MCF 10A (cell line): ENCODE measurements around the gene EEF1AKMT4. TPM values are rescaled to one million over a fixed set of nuclear protein-coding genes. Genes with fewer than 3 reads are reported as not detected.

ENCODE experiments used
- BruUV-seq: library from RNA; stranded (reverse); fragments of 400-500 nt; replicated peaks from 2 replicates; lab custom pipeline; 2021; lab: Mats Ljungman, UMichigan
- CTCF ChIA-PET: fragments of 300-600 bp; sonication (Branson Sonifier 250); formaldehyde crosslinking; extraction: SDS; loops from one replicate; lab custom pipeline; 2021; ENCODE audit warnings: antibody characterized with exemption, inconsistent platforms; lab: Yijun Ruan, JAX
- POLR2A ChIA-PET: fragments of 300-600, 350-650 bp; sonication (Branson Sonifier 250); formaldehyde crosslinking; extraction: SDS; loops from one replicate; lab custom pipeline; 2020; ENCODE audit warnings: antibody characterized with exemption, inconsistent platforms; lab: Yijun Ruan, JAX
- DNase-seq: peaks from one replicate; pipeline ENCODE4 v3.0.0-alpha.2; 2018; ENCODE audit not compliant: unreplicated experiment
- H3K27ac Mint-ChIP-seq: one replicate; pipeline ENCODE4 v1.8.0; 2022; ENCODE audit warnings: mild to moderate bottlenecking, low read depth, mixed read lengths; ENCODE audit not compliant: unreplicated experiment
- H3K27me3 Mint-ChIP-seq: one replicate; pipeline ENCODE4 v1.8.0; 2022; ENCODE audit warnings: mixed read lengths; ENCODE audit not compliant: insufficient read depth, unreplicated experiment
- H3K36me3 Mint-ChIP-seq: one replicate; pipeline ENCODE4 v1.8.0; 2022; ENCODE audit warnings: mild to moderate bottlenecking, moderate library complexity, mixed read lengths; ENCODE audit not compliant: insufficient read depth, unreplicated experiment
- H3K4me1 Mint-ChIP-seq: one replicate; pipeline ENCODE4 v1.8.0; 2022; ENCODE audit warnings: mixed read lengths; ENCODE audit not compliant: insufficient read depth, unreplicated experiment
- H3K4me3 Mint-ChIP-seq: one replicate; pipeline ENCODE4 v1.8.0; 2022; ENCODE audit warnings: mild to moderate bottlenecking, moderate library complexity, mixed read lengths; ENCODE audit not compliant: unreplicated experiment
- H3K9me3 Mint-ChIP-seq: one replicate; pipeline ENCODE4 v1.8.0; 2022; ENCODE audit warnings: mixed read lengths; ENCODE audit not compliant: unreplicated experiment
- intact Hi-C: fragments of 100-400 bp; cut with micrococcal nuclease; formaldehyde crosslinking; loops from 2 replicates; pipeline ENCODE4 v1.14.1; 2022
- total RNA-seq: library from RNA; stranded (reverse); gene quantifications from 2 replicates; pipeline ENCODE4 v1.2.3, GENCODE V29; 2022
- TF ChIP-seq, protein P1 (sequence below): fragments of 200-600 bp; IDR thresholded peaks from one replicate; pipeline ENCODE4 v1.8.0; 2022; ENCODE audit warnings: antibody characterized with exemption, mild to moderate bottlenecking; ENCODE audit not compliant: unreplicated experiment

Gene EEF1AKMT4
- total RNA-seq, 1 experiment from 2014 or later: 10.1 TPM

DNA sequence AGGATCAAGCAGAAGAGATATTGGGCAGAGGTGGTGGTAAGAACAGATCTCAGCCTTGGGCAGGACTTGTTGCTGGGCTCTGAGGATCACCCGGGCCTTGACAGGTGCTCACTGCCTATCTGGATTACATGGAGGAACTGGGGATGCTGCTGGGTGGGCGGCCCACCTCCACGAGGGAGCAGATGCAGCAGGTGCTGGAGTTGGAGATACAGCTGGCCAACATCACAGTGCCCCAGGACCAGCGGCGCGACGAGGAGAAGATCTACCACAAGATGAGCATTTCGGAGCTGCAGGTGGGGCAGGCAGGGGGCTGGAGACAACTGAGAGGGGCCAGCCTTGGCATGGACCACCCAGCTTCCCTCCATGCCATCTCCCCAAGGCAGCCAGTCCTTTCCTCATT, 34.2 kb downstream of the EEF1AKMT4 start:
- no peaks in the 10 kb centered on the region for H3K4me1 Mint-ChIP-seq
- POLR2A ChIA-PET: interaction anchor here (0.6 kb wide), 1 partner anchor 307 kb away, joined by 3 read pairs; no protein-coding TSS in a partner anchor

DNA sequence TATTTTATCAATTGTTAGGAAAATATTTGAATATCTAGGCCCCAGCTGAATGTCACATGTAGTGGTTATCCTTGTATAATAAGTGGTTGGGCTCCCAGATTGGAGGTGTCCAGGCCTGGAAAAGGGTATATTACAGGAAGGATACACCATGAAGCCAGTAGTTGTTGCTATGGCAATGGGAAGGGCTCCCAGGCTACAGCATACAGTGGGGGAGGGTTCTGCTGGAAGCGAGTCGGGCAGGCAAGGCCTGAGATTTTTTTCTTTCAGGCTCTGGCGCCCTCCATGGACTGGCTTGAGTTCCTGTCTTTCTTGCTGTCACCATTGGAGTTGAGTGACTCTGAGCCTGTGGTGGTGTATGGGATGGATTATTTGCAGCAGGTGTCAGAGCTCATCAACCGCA, 35.2 kb downstream of the EEF1AKMT4 start:
- intact Hi-C loops: loop anchor here (5.0 to 10.0 kb wide), 2 partner anchors 32 to 820 kb away; no protein-coding TSS in a partner anchor
- Mint-ChIP-seq H3K27me3 (peaks cover 14% of the 10 kb centered on the region), H3K4me1 (no peaks in the 10 kb centered on the region), H3K27ac (no peak overlapping the region), H3K36me3 (no peaks in the 10 kb centered on the region), H3K9me3 (no peaks in the 10 kb centered on the region), H3K4me3 (no peak overlapping the region)
- peak; percentile 72 for DNase-seq
- POLR2A ChIA-PET: no interaction called here
- no TSS peak for BruUV-seq
- CTCF ChIA-PET: interaction anchor here (0.6 to 1.3 kb wide), 3 partner anchors 18 to 340 kb away, joined by 3 to 4 read pairs (median 3); no protein-coding TSS in a partner anchor
- TF ChIP-seq, protein P1, sequence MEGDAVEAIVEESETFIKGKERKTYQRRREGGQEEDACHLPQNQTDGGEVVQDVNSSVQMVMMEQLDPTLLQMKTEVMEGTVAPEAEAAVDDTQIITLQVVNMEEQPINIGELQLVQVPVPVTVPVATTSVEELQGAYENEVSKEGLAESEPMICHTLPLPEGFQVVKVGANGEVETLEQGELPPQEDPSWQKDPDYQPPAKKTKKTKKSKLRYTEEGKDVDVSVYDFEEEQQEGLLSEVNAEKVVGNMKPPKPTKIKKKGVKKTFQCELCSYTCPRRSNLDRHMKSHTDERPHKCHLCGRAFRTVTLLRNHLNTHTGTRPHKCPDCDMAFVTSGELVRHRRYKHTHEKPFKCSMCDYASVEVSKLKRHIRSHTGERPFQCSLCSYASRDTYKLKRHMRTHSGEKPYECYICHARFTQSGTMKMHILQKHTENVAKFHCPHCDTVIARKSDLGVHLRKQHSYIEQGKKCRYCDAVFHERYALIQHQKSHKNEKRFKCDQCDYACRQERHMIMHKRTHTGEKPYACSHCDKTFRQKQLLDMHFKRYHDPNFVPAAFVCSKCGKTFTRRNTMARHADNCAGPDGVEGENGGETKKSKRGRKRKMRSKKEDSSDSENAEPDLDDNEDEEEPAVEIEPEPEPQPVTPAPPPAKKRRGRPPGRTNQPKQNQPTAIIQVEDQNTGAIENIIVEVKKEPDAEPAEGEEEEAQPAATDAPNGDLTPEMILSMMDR: peak; percentile 42

More for the DNA sequence above, 34.2 kb downstream of the EEF1AKMT4 start:
- Mint-ChIP-seq H3K36me3 (no peaks in the 10 kb centered on the region), H3K27me3 (peaks cover 19% of the 10 kb centered on the region), H3K4me3 (no peak overlapping the region), H3K9me3 (no peaks in the 10 kb centered on the region), H3K27ac (no peak overlapping the region)
- intact Hi-C loops: loop anchor here (10.0 kb wide), 1 partner anchor 819 kb away; no protein-coding TSS in a partner anchor
- DNase-seq: no peak
- TF ChIP-seq, protein P1: no peak
- BruUV-seq: no TSS peak
- CTCF ChIA-PET: interaction anchor here (0.7 kb wide), 1 partner anchor 138 kb away, joined by 3 read pairs; no protein-coding TSS in a partner anchor

DNA sequence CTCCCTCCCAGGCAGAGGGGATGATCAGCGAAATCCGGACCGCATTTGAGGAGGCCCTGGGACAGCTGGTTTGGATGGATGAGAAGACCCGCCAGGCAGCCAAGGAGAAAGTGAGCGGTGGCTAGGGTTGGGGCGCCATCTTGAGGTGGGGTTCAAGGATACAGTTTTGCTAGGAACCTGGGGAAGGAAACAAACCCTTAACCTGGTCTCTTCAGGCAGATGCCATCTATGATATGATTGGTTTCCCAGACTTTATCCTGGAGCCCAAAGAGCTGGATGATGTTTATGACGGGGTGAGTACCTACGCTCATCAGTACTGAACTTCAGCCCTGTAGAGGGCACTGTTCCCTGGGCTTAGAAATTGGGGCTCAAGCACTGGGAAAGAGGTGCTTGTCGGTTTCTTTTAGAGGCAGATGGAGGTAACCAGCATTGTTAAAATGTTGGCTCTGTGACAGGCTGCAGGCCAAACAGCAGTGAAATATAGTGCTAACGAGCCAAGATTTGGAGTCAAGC, 40.0 kb downstream of the EEF1AKMT4 start:
- BruUV-seq: no TSS peak
- TF ChIP-seq, protein P1: peak; percentile 70
- H3K4me3 Mint-ChIP-seq: no peak overlapping the region
- no peaks in the 10 kb centered on the region for H3K36me3 Mint-ChIP-seq
- POLR2A ChIA-PET: no interaction called here
- H3K9me3 Mint-ChIP-seq: no peaks in the 10 kb centered on the region
- H3K27ac Mint-ChIP-seq: no peak overlapping the region
- CTCF ChIA-PET: interaction anchor here (0.5 to 2.2 kb wide), 19 partner anchors 10 to 405 kb away, joined by 3 to 6 read pairs (median 3); partner anchors contain the start of genes PARL and PSMD2
- intact Hi-C loops: loop anchor here (1.0 to 10.0 kb wide), 4 partner anchors 37 to 825 kb away; no protein-coding TSS in a partner anchor
- H3K27me3 Mint-ChIP-seq: peaks cover 14% of the 10 kb centered on the region
- peak; percentile 73 for DNase-seq
- H3K4me1 Mint-ChIP-seq: no peaks in the 10 kb centered on the region

DNA sequence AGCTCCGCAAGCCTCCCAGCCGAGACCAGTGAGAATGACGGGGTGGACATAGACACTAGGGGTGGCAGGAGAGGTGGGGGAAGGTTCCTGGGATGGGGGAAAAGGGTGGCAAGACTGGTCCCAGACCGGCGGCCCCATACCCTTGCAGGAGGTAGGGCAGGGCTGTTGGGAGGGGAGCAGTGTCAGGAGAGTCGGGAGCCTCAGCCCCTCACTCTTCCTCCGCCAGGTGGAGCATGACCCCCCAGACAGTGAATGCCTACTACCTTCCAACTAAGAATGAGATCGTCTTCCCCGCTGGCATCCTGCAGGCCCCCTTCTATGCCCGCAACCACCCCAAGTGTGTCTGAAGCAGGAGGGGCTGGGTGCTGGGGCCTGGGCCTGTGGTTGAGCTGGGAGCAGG, 40.9 kb downstream of the EEF1AKMT4 start:
- H3K27ac Mint-ChIP-seq: no peak overlapping the region
- H3K4me3 Mint-ChIP-seq: no peak overlapping the region
- TF ChIP-seq, protein P1: no peak
- no TSS peak for BruUV-seq
- POLR2A ChIA-PET: no interaction called here
- H3K9me3 Mint-ChIP-seq: no peaks in the 10 kb centered on the region
- no peaks in the 10 kb centered on the region for H3K36me3 Mint-ChIP-seq
- peaks cover 14% of the 10 kb centered on the region for H3K27me3 Mint-ChIP-seq
- DNase-seq: no peak
- CTCF ChIA-PET: interaction anchor here (0.7 to 2.2 kb wide), 5 partner anchors 11 to 397 kb away, joined by 3 to 6 read pairs (median 3); no protein-coding TSS in a partner anchor
- H3K4me1 Mint-ChIP-seq: no peaks in the 10 kb centered on the region
- intact Hi-C loops: no loop called here
